HUES64 (cell line): ENCODE data around the gene AKAP1. TPM values are rescaled to one million over a fixed set of nuclear protein-coding genes. Genes with fewer than 3 reads are reported as not detected.
A peak's percentile ranks its signal among the peaks of the same experiment; 100 is the strongest.

Experiments
- H3K27ac ChIP-seq: 2 replicates; pipeline ENCODE4 v1.7.0; 2013; ENCODE audit warnings: low read depth, low read length, inconsistent platforms
- H3K27me3 ChIP-seq: 2 replicates; pipeline ENCODE4 v1.6.1; 2013; ENCODE audit warnings: mild to moderate bottlenecking, low read length; ENCODE audit not compliant: insufficient read depth
- H3K36me3 ChIP-seq: 2 replicates; pipeline ENCODE4 v1.6.1; 2013; ENCODE audit warnings: mild to moderate bottlenecking, low read length; ENCODE audit not compliant: insufficient read depth
- H3K4me1 ChIP-seq: 2 replicates; pipeline ENCODE4 v1.6.1; 2013; ENCODE audit warnings: mild to moderate bottlenecking, low read length, moderate library complexity; ENCODE audit not compliant: insufficient read depth
- H3K4me3 ChIP-seq: 2 replicates; pipeline ENCODE4 v1.5.1; 2013; ENCODE audit warnings: mild to moderate bottlenecking, low read length, moderate library complexity
- H3K9ac ChIP-seq: 2 replicates; pipeline ENCODE4 v1.6.1; 2013; ENCODE audit warnings: mild to moderate bottlenecking, low read depth, low read length
- H3K9me3 ChIP-seq: 2 replicates; pipeline ENCODE4 v1.6.1; 2013; ENCODE audit warnings: low read depth, low read length; ENCODE audit not compliant: insufficient read depth
- WGBS: fragments of 150-250, 120-280 bp; methylation state at CpG from one replicate; pipeline ENCODE4 v1.1.7; 2013; ENCODE audit warnings: missing lambda C conversion rate; 5-methylcytosine and 5-hydroxymethylcytosine counted together
- polyA plus RNA-seq, 2 experiments: library from polyadenylated mRNA; stranded (reverse); fragments of 50-300 nt; gene quantifications; one replicate each; pipeline ENCODE4 v1.2.3, GENCODE V29; 2013

AKAP1 gene
- 28.1 TPM for polyA plus RNA-seq (2013, experiment 1 of 2)
- polyA plus RNA-seq (2013, experiment 2 of 2), result 26.7 TPM

- under 1% methylated on average over 85 of the region's 85 CpGs for WGBS
- Histone ChIP-seq H3K4me1 (peaks cover 30% of the 10 kb centered on the region), H3K9me3 (no peaks in the 10 kb centered on the region), H3K9ac (peak within 1 kb of the TSS; percentile 99), H3K27me3 (peaks cover 10% of the 10 kb centered on the region), H3K4me3 (peak within 1 kb of the TSS; percentile 98), H3K27ac (peak within 1 kb of the TSS; percentile 96), H3K36me3 (no peaks in the 10 kb centered on the region)
Observed at GRCh38 chr17:57084802-57085447, at the start of gene AKAP1. AKAP1 (plus strand) TSS chr17:57085246; CDS start chr17:57105465, 20,219 bp downstream.

GRCh38 chr17:57035971-57036481, 49.0 kb upstream of the AKAP1 start:
- no peaks in the 10 kb centered on the region for H3K9me3 ChIP-seq
- peaks cover 6% of the 10 kb centered on the region; the same call in 1 of the 2 replicates for H3K4me1 ChIP-seq
- WGBS, result 95% methylated on average over 4 of the region's 4 CpGs
- H3K36me3 ChIP-seq, result no peaks in the 10 kb centered on the region
- H3K27ac ChIP-seq, result no peak overlapping the region
- H3K9ac ChIP-seq, result no peak overlapping the region
- no peaks in the 10 kb centered on the region for H3K27me3 ChIP-seq
- H3K4me3 ChIP-seq, result no peak overlapping the region

GRCh38 chr17:57037411-57037810, 47.6 kb upstream of the AKAP1 start:
- H3K27me3 ChIP-seq, result no peaks in the 10 kb centered on the region
- H3K9ac ChIP-seq, result no peak overlapping the region
- H3K9me3 ChIP-seq, result no peaks in the 10 kb centered on the region
- H3K27ac ChIP-seq, result no peak overlapping the region
- H3K4me1 ChIP-seq, result peaks cover 6% of the 10 kb centered on the region; the same call in 1 of the 2 replicates
- WGBS, result no CpG with 5 or more reads among the region's 1 CpG
- H3K4me3 ChIP-seq, result no peak overlapping the region
- H3K36me3 ChIP-seq, result no peaks in the 10 kb centered on the region

- H3K27ac ChIP-seq, result no peak overlapping the region
- no peaks in the 10 kb centered on the region for H3K36me3 ChIP-seq
- WGBS, result 89% methylated on average over 3 of the region's 3 CpGs
- peaks cover 6% of the 10 kb centered on the region; the same call in 1 of the 2 replicates for H3K4me1 ChIP-seq
- no peaks in the 10 kb centered on the region for H3K27me3 ChIP-seq
- H3K9me3 ChIP-seq, result no peaks in the 10 kb centered on the region
- no peak overlapping the region for H3K9ac ChIP-seq
- no peak overlapping the region for H3K4me3 ChIP-seq
Observed at GRCh38 chr17:57038486-57038885, 46.6 kb upstream of the AKAP1 start.

DNA sequence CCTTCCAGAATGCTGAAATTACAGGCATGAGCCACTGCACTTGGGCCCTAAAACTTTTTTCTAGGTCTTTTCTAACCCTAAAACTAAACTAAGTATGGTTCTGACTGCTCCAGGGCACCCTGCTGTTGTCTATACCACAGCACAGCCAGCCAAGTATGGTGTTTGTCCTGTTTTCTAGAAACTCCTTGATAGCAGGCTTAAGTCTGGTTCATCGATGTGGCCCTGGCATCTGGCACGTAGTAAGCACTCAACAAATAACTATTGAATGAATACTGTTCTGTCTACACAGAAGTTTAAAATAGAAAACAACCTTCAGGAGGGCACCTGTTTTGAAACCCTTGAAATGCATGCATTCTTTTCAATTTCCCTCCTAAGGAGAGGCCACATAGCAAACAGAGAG, 44.5 kb upstream of the AKAP1 start:
- WGBS, result 84% methylated on average over 2 of the region's 2 CpGs

DNA sequence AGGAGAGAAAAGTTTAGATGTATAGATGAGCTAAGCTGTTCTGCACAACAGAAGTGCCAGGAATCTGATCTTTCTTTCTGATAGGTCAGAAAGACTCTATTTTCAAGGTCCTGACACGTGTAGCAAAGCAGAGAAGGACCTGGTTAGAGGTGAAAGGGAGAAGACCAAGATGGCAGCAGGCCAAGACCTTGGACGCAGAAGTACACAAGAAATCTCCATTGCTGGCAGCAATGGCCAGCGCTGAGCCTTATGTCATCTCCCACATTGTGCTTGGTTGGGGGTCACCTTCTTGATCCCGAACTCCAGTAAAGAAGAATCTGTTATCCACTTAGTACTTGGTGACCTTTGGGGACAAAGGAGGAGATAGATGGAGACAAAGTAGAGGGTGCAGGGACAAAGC, 41.8 kb upstream of the AKAP1 start:
- no peaks in the 10 kb centered on the region for H3K36me3 ChIP-seq
- H3K27me3 ChIP-seq, result no peaks in the 10 kb centered on the region
- WGBS, result 93% methylated on average over 4 of the region's 4 CpGs
- H3K4me3 ChIP-seq, result no peak overlapping the region
- H3K4me1 ChIP-seq, result no peaks in the 10 kb centered on the region
- H3K9ac ChIP-seq, result no peak overlapping the region
- no peaks in the 10 kb centered on the region for H3K9me3 ChIP-seq
- no peak overlapping the region for H3K27ac ChIP-seq

More for the DNA sequence above, 44.5 kb upstream of the AKAP1 start:
- H3K9me3 ChIP-seq, result no peaks in the 10 kb centered on the region
- no peak overlapping the region for H3K27ac ChIP-seq
- H3K27me3 ChIP-seq, result no peaks in the 10 kb centered on the region
- no peak overlapping the region for H3K4me3 ChIP-seq
- no peaks in the 10 kb centered on the region for H3K36me3 ChIP-seq
- H3K9ac ChIP-seq, result no peak overlapping the region
- peaks cover 6% of the 10 kb centered on the region; the same call in 1 of the 2 replicates for H3K4me1 ChIP-seq

GRCh38 chr17:57044976-57045867, 39.8 kb upstream of the AKAP1 start:
- H3K9ac ChIP-seq, result no peak overlapping the region
- H3K27me3 ChIP-seq, result no peaks in the 10 kb centered on the region
- H3K36me3 ChIP-seq, result no peaks in the 10 kb centered on the region
- WGBS, result 95% methylated on average over 49 of the region's 49 CpGs
- H3K27ac ChIP-seq, result no peak overlapping the region
- no peak overlapping the region for H3K4me3 ChIP-seq
- H3K4me1 ChIP-seq, result no peaks in the 10 kb centered on the region
- no peaks in the 10 kb centered on the region for H3K9me3 ChIP-seq

DNA sequence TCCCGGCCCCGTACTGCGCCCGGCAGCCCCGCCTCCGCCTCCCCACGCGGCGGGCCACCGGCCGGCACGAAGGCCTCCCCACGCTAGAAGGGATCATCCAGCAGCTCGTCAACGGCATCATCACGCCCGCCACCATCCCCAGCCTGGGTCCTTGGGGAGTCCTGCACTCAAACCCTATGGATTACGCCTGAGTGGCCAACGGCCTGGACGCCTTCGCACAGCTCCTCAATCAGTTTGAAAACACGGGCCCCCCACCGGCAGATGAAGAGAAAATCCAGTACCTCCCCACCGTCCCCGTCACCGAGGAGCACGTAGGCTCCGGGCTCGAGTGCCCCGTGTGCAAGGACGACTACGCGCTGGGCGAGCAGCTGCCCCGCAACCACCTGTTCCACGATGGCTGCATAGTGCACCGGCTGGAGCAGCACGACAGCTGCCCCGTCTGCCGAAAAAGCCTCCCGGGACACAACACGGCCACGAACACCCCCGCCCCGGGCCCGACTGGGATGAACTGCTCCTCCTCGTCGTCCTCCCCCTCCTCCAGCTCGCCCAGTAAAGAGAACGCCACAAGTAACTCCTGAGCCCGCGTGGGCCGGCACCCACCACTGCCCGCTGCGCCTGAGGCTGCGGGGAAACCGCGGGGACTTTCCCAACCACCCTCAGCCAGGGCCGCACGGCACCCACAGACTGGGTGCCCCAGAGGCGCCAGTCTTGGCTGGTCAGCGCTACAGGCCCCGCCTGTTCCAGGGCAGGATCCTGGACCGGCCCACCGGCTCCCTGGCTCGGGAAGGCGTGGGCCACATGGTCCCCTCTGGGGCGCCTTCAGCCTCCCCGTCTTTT, 39.0 kb upstream of the AKAP1 start:
- WGBS, result 94% methylated on average over 69 of the region's 69 CpGs
- Histone ChIP-seq H3K9me3 (no peaks in the 10 kb centered on the region), H3K4me3 (no peak overlapping the region), H3K9ac (no peak overlapping the region), H3K4me1 (no peaks in the 10 kb centered on the region), H3K27ac (no peak overlapping the region), H3K36me3 (no peaks in the 10 kb centered on the region), H3K27me3 (no peaks in the 10 kb centered on the region)

DNA sequence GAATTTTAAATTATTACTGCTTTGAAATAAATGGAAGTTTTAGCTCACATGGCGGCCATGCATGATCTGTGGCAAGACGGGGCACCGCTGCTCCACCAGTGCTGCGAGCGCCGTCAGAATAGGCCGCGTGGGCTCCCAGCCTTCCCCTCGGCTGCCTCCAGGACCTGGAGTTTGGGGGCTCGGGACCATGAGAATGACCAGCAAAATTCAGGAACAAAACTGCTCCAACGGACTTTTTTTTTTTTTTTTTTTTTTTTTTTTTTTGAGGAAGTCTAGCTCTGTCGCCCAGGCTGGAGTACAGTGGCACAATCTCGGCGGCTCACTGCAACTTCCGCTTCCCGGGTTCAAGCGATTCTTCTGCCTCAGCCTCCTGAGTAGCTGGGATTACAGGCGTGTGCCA, 38.3 kb upstream of the AKAP1 start:
- Histone ChIP-seq H3K4me1 (no peaks in the 10 kb centered on the region), H3K4me3 (no peak overlapping the region), H3K9me3 (no peaks in the 10 kb centered on the region), H3K9ac (no peak overlapping the region), H3K36me3 (no peaks in the 10 kb centered on the region), H3K27ac (no peak overlapping the region), H3K27me3 (no peaks in the 10 kb centered on the region)
- WGBS, result 95% methylated on average over 18 of the region's 18 CpGs

GRCh38 chr17:57048096-57048495, 37.0 kb upstream of the AKAP1 start:
- no peaks in the 10 kb centered on the region for H3K27me3 ChIP-seq
- no peaks in the 10 kb centered on the region for H3K36me3 ChIP-seq
- no peak overlapping the region for H3K4me3 ChIP-seq
- 93% methylated on average over 2 of the region's 2 CpGs for WGBS
- H3K9ac ChIP-seq, result no peak overlapping the region
- H3K4me1 ChIP-seq, result no peaks in the 10 kb centered on the region
- H3K27ac ChIP-seq, result no peak overlapping the region
- no peaks in the 10 kb centered on the region for H3K9me3 ChIP-seq
